ENCODE measurements around the gene HOGA1. TPM values are rescaled to one million over a fixed set of nuclear protein-coding genes. Genes with fewer than 3 reads are reported as not detected.
A peak's percentile ranks its signal among the peaks of the same experiment; 100 is the strongest.

Gene HOGA1
- total and polyA plus RNA-seq, 2 of the 13 experiments (the other 11 are each of a cell fraction or from before 2014, with no cell fraction given) = 7.6 to 19.5 TPM

- TF ChIP-seq SKIL (CRISPR knock-in tag; IDR thresholded peaks at IDR 0.05; ENCODE audit: borderline replicate concordance) (no peak), TGIF2 (CRISPR knock-in tag; IDR thresholded peaks at IDR 0.05) (no peak), GPBP1L1 (CRISPR knock-in tag; IDR thresholded peaks at IDR 0.05) (no peak), ZNF124 (CRISPR knock-in tag; IDR thresholded peaks at IDR 0.05) (no peak), ZNF781 (CRISPR knock-in tag; IDR thresholded peaks at IDR 0.05; ENCODE audit: borderline replicate concordance, not compliant biosample characterization) (no peak), HMGA1 (CRISPR knock-in tag; conservative IDR thresholded peaks at IDR 0.05) (no peak), FOXA1 (IDR thresholded peaks at IDR 0.05) (no peak), FOXA1 (CRISPR knock-in tag; IDR thresholded peaks at IDR 0.05) (no peak), ZNF652 (CRISPR knock-in tag; IDR thresholded peaks at IDR 0.05; ENCODE audit: borderline replicate concordance, low read depth) (no peak), ZFP36L1 (CRISPR knock-in tag; IDR thresholded peaks at IDR 0.05) (no peak), TEAD3 (CRISPR knock-in tag; optimal IDR thresholded peaks at IDR 0.05; ENCODE audit: borderline replicate concordance) (peak; percentile 18), NFYC (CRISPR knock-in tag; IDR thresholded peaks at IDR 0.05) (no peak), REL (CRISPR knock-in tag; conservative IDR thresholded peaks at IDR 0.05) (no peak), BCLAF1 (IDR thresholded peaks at IDR 0.05) (no peak), ZNF12 (CRISPR knock-in tag; IDR thresholded peaks at IDR 0.05) (0 out of 2 replicates have a peak, but pooled peaks have one; percentile 62), SMC3 (IDR thresholded peaks at IDR 0.05; ENCODE audit: low read length) (no peak), FUBP1 (CRISPR knock-in tag; IDR thresholded peaks at IDR 0.05; ENCODE audit: borderline replicate concordance) (no peak), MLX (CRISPR knock-in tag; IDR thresholded peaks at IDR 0.05) (no peak), RORA (CRISPR knock-in tag; IDR thresholded peaks at IDR 0.05) (no peak), ZNF329 (CRISPR knock-in tag; IDR thresholded peaks at IDR 0.05; ENCODE audit: low read depth) (no peak), ASH2L (IDR thresholded peaks at IDR 0.05; ENCODE audit: insufficient read length, low read depth, low read length) (no peak), MZF1 (CRISPR knock-in tag; IDR thresholded peaks at IDR 0.05; ENCODE audit: borderline replicate concordance) (no peak), POLR2G (IDR thresholded peaks at IDR 0.05; ENCODE audit: low read depth, low read length) (no peak)
Observed at GRCh38 chr10:97543025-97543546, 41.1 kb upstream of the HOGA1 start (continued).

Data from HepG2 (cell line).